Mucosa of descending colon (tissue), 3 donors: ENCODE measurements around the gene PSMB2. TPM values are rescaled to one million over a fixed set of nuclear protein-coding genes. Genes with fewer than 3 reads are reported as not detected.

Experiments
- ATAC-seq: fragments of 200-7000 bp; cut with Tn5 transposase; one replicate; pipeline ENCODE4 v1.9.1; 2020; ENCODE audit warnings: mild to moderate bottlenecking, moderate library complexity
- DNase-seq, 3 donors: peaks; one replicate each; pipeline ENCODE4 v3.0.0-alpha.2; 2020
- H3K36me3 ChIP-seq: fragments of 200-600 bp; one replicate; pipeline ENCODE4 v1.8.0; 2021; ENCODE audit warnings: low read depth, mild to moderate bottlenecking
- H3K4me1 ChIP-seq: fragments of 200-600 bp; one replicate; pipeline ENCODE4 v1.8.0; 2021; ENCODE audit warnings: low read depth, mild to moderate bottlenecking
- H3K4me3 ChIP-seq: fragments of 200-600 bp; one replicate; pipeline ENCODE4 v1.8.0; 2021; ENCODE audit warnings: mild to moderate bottlenecking
- H3K9me3 ChIP-seq: fragments of 200-600 bp; one replicate; pipeline ENCODE4 v1.8.0; 2021; ENCODE audit warnings: mild to moderate bottlenecking
- intact Hi-C, 2 donors: fragments of 100-400 bp; cut with DNase I in 1 of 2; cut with micrococcal nuclease in 1 of 2; formaldehyde crosslinking; loops; one replicate each; pipeline versions ENCODE4 v1.11.0 to v1.11.1; 2022; cut with DNase I, micrococcal nuclease
- total RNA-seq, 3 donors: library from RNA; stranded (reverse); fragmentation: NEBNext Ultra II Directional in 2 of 3; extraction: Animal tissue kit (Norgen Biotek cat#: 25700) in 2 of 3; gene quantifications; one replicate each; pipeline versions ENCODE4 v1.2.1 to v1.2.4, GENCODE V29; 2021 to 2023
- TF ChIP-seq, protein P1 (sequence below): fragments of 200-600 bp; IDR thresholded peaks from one replicate; pipeline ENCODE4 v1.8.0; 2022; ENCODE audit warnings: antibody characterized with exemption, mild to moderate bottlenecking
- donor health status: DM: no; HTN: no; CAD: no; lungs with moderate emphysema.
- donor health status: DM: no; HTN: no; CAD: no.
- donor health status: DM: no; HTN: yes; CAD: no.

The PSMB2 gene
- total RNA-seq, 3 donors from 2014 or later, result 34.8 to 62.9 (median 39.7) TPM

DNA sequence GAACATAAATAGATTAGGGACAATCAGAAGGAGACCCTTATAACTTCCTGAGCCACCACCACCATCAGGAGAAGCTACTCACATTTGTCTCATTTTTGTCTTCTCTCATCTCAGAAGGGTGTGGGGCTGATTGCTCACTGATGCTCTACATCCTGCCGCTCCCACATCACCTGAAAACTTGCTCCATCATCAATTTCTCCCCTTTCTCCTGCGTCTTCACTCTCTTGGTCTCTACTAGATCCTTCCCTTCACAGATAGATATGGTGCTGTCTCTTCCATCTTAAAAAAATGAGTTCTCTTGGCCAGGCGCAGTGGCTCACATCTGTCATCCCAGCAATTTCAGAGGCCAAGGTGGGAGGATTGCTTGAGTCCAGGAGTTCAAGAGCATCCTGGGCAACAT lies 38.9 kb upstream of the PSMB2 start:
- TF ChIP-seq, protein P1, sequence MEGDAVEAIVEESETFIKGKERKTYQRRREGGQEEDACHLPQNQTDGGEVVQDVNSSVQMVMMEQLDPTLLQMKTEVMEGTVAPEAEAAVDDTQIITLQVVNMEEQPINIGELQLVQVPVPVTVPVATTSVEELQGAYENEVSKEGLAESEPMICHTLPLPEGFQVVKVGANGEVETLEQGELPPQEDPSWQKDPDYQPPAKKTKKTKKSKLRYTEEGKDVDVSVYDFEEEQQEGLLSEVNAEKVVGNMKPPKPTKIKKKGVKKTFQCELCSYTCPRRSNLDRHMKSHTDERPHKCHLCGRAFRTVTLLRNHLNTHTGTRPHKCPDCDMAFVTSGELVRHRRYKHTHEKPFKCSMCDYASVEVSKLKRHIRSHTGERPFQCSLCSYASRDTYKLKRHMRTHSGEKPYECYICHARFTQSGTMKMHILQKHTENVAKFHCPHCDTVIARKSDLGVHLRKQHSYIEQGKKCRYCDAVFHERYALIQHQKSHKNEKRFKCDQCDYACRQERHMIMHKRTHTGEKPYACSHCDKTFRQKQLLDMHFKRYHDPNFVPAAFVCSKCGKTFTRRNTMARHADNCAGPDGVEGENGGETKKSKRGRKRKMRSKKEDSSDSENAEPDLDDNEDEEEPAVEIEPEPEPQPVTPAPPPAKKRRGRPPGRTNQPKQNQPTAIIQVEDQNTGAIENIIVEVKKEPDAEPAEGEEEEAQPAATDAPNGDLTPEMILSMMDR, result no peak
- ATAC-seq, result no peak
- intact Hi-C loops, result no loop called here

DNA sequence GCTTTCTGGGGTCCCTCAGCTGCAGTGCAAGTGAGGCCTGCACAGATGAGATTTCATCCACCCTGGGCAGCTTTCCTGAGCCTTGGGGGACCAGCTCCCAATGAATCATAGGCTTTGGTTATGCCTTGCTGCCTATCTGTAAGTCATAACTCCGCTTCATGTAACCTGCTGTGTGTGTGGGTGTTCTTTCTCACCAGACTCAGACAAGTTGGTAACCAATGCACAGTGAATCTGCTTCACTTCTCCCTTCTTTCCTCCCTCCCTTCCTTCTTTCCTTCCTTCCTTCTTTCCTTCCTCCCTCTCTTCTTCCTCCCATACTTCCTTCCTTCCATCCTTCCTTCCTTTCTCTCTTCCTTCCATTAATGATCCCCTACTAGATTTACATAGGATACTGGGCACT lies 34.4 kb upstream of the PSMB2 start:
- Histone ChIP-seq H3K9me3 (no peaks in the 10 kb centered on the region), H3K36me3 (no peaks in the 10 kb centered on the region), H3K4me3 (no peak overlapping the region), H3K4me1 (no peaks in the 10 kb centered on the region)
- TF ChIP-seq, protein P1, result no peak
- intact Hi-C loops, result no loop called here
- DNase-seq, result no peak
- ATAC-seq, result no peak

More for the DNA sequence above, 38.9 kb upstream of the PSMB2 start:
- Histone ChIP-seq H3K9me3 (no peaks in the 10 kb centered on the region), H3K4me3 (no peak overlapping the region), H3K36me3 (no peaks in the 10 kb centered on the region), H3K4me1 (no peaks in the 10 kb centered on the region)
- no peak for DNase-seq

DNA sequence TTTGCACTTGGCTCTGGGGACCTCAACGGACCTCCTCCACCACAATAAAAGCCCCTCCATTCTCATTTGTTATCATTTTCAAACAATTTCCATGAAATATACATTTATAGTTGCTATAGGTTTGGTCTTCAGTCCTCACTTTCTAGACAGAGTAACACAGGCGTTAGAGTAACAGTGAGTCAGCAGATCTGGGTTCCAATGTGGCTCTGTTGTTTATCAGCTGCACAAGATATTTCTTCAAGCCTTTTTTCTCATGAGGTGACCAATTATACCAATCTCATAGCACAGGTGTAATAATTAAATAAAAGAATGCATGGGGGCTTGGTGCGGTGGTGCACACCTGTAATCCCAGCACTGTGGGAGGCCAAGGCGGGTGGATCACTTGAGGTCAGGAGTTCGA lies 32.8 kb upstream of the PSMB2 start:
- TF ChIP-seq, protein P1, result no peak
- DNase-seq (no peak), ATAC-seq (no peak)
- Histone ChIP-seq H3K36me3 (no peaks in the 10 kb centered on the region), H3K9me3 (no peaks in the 10 kb centered on the region), H3K4me1 (no peaks in the 10 kb centered on the region), H3K4me3 (no peak overlapping the region)
- intact Hi-C loops, result no loop called here

DNA sequence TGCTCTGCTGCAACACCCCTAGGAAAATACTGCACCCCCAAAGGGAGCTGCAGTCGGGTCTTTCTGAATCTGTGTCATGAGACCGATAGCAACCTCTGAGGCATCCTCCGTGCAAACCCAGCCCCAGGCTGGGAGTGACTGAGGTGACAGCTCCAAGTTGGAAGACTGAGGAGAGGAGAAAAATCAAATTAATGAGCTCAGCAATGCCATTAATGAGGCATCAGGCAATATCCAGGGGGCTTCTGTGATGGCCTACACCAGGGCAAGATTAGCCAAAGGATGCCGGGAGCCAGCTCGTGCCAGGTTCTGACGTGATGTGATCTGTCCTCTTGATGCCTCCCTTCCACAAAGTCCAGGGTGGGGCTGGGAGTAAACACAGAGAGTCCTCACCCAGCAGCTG lies 30.8 kb upstream of the PSMB2 start:
- no peaks in the 10 kb centered on the region for H3K36me3 ChIP-seq
- intact Hi-C loops, result no loop called here
- no peak for ATAC-seq
- DNase-seq, result no peak
- H3K4me1 ChIP-seq, result no peaks in the 10 kb centered on the region
- TF ChIP-seq, protein P1, result no peak
- no peaks in the 10 kb centered on the region for H3K9me3 ChIP-seq
- no peak overlapping the region for H3K4me3 ChIP-seq

DNA sequence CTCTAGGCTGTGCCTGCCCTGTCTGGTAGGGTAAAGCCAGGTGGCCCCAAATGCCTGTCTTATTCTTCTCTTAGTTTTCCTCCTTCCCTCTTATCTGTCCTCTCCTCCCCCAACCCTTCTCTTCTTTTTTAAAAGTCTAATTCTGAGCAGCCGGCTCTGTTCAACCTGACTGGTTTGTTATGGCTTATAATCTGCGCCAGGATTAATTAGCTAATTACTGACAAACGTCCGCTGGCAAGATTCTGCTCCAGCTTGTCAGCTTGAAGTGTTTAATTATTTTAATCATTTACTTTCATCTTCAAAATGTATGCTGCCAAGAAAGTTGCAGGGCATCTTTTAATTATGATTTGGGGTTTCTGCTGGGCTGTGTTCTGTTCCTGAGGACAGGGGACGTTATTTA lies 27.2 kb upstream of the PSMB2 start:
- no peak for ATAC-seq
- intact Hi-C loops, result no loop called here
- Histone ChIP-seq H3K4me3 (no peak overlapping the region), H3K9me3 (no peaks in the 10 kb centered on the region), H3K4me1 (no peaks in the 10 kb centered on the region), H3K36me3 (no peaks in the 10 kb centered on the region)
- TF ChIP-seq, protein P1, result no peak
- DNase-seq, result no peak

DNA sequence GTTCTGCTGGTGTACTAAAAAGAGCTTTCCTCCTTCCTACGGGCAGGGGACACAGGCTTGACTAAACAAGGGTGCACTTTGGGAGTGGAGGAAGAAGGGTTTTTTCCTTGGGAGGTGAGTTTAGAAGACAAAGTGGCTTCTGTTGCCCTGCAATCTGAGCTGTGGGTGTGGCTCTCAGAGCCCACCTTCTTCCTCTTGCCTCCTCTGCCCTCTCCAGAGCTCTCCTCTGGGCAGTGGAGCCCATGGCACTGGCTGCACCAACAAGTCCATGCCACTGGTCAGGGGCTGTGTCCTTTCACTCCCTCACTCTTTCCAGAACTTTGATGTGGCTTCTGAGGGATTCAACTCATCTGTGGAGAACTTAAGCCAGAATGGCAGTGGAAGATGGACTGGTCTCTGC lies 25.6 kb upstream of the PSMB2 start:
- intact Hi-C loops, result no loop called here
- Histone ChIP-seq H3K36me3 (no peaks in the 10 kb centered on the region), H3K9me3 (no peaks in the 10 kb centered on the region), H3K4me1 (no peaks in the 10 kb centered on the region), H3K4me3 (no peak overlapping the region)
- DNase-seq (no peak), ATAC-seq (no peak)
- TF ChIP-seq, protein P1, result no peak
